ENCODE data around the gene MRPS11.

DNA sequence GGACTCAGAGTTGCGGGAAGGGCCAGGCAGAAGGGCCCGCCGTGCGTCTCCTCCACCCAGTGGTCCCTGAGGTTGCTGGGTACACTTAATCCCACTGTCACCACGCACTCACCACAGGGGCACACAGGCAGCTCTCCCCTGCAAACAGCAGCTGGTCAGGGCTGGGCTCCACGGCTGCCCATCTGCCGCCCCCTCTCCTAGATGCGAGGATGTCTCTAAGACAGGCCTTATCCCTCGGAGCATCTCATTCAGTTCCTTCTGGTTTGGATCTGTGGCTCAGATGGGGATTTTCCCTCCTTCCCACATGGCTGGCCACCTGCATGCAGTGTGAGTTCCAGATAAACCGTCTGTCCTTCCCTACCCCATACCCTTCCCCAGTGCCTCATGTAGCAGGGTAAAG lies 26.3 kb downstream of the MRPS11 start:
- TF ChIP-seq, protein P1, sequence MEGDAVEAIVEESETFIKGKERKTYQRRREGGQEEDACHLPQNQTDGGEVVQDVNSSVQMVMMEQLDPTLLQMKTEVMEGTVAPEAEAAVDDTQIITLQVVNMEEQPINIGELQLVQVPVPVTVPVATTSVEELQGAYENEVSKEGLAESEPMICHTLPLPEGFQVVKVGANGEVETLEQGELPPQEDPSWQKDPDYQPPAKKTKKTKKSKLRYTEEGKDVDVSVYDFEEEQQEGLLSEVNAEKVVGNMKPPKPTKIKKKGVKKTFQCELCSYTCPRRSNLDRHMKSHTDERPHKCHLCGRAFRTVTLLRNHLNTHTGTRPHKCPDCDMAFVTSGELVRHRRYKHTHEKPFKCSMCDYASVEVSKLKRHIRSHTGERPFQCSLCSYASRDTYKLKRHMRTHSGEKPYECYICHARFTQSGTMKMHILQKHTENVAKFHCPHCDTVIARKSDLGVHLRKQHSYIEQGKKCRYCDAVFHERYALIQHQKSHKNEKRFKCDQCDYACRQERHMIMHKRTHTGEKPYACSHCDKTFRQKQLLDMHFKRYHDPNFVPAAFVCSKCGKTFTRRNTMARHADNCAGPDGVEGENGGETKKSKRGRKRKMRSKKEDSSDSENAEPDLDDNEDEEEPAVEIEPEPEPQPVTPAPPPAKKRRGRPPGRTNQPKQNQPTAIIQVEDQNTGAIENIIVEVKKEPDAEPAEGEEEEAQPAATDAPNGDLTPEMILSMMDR (IDR thresholded peaks at IDR 0.05) = no peak
- TF ChIP-seq POLR2A (IDR thresholded peaks at IDR 0.05) = no peak
